GM19468 (cell line): Measurements from ENCODE around the gene HCFC1.
A peak's percentile ranks its signal among the peaks of the same experiment; 100 is the strongest.

Experiments
- ATAC-seq: cut with Tn5 transposase; IDR thresholded peaks from one replicate; pipeline ENCODE4 v1.9.1; 2021; ENCODE audit warnings: mild to moderate bottlenecking, moderate library complexity, moderate number of reproducible peaks; ENCODE audit not compliant: unreplicated experiment; ENCODE audit errors: extremely low read depth

HCFC1 gene

GRCh38 chrX:153971450-153972367 lies at the start of gene HCFC1:
TSS of gene HCFC1 (minus strand) at chrX:153971818. CDS start at chrX:153970840, 978 bp downstream.
- ATAC-seq = peak; percentile 18

- no peak for ATAC-seq
Observed at GRCh38 chrX:154021131-154021611, 49.6 kb upstream of the HCFC1 start.

- ATAC-seq = no peak
Observed at GRCh38 chrX:154020536-154021115, 49.0 kb upstream of the HCFC1 start.

- no peak for ATAC-seq
Observed at GRCh38 chrX:154019633-154020528, 48.3 kb upstream of the HCFC1 start, which contains the start of gene IRAK1. TSS of gene IRAK1 (minus strand) at chrX:154019902. CDS start at chrX:154019812, 90 bp downstream.

- ATAC-seq = no peak
Observed at GRCh38 chrX:154019061-154019621, 47.5 kb upstream of the HCFC1 start.

- ATAC-seq = no peak
Observed at GRCh38 chrX:154018518-154019060, 47.0 kb upstream of the HCFC1 start.

GRCh38 chrX:154017766-154018517 lies 46.3 kb upstream of the HCFC1 start:
- ATAC-seq = no peak

GRCh38 chrX:154016366-154017076 lies 44.9 kb upstream of the HCFC1 start:
- ATAC-seq = no peak

- no peak for ATAC-seq
Observed at GRCh38 chrX:154015581-154016264, 44.1 kb upstream of the HCFC1 start.

GRCh38 chrX:154014429-154015380 lies 43.1 kb upstream of the HCFC1 start:
- no peak for ATAC-seq

GRCh38 chrX:154013614-154014360 lies 42.2 kb upstream of the HCFC1 start:
- no peak for ATAC-seq

GRCh38 chrX:154013001-154013421 lies 41.4 kb upstream of the HCFC1 start:
- no peak for ATAC-seq

- no peak for ATAC-seq
Observed at GRCh38 chrX:154012336-154012991, 40.8 kb upstream of the HCFC1 start.

- ATAC-seq = no peak
Observed at GRCh38 chrX:154011376-154012335, 40.0 kb upstream of the HCFC1 start.
